Activated CD4-positive, alpha-beta memory T cell treated with anti-CD3 and anti-CD28 coated beads for 36 hours (primary cell): Measurements from ENCODE around the gene UQCRC1. TPM values are rescaled to one million over a fixed set of nuclear protein-coding genes. Genes with fewer than 3 reads are reported as not detected.

Source experiments
- CTCF ChIA-PET: fragments of 350-600 bp; sonication (Branson Sonifier 250); formaldehyde crosslinking; loops from one replicate; lab custom pipeline; 2021; ENCODE audit warnings: antibody characterized with exemption, inconsistent platforms; lab: Charles Lee
- POLR2A ChIA-PET: fragments of 350-600 bp; sonication (Branson Sonifier 250); formaldehyde crosslinking; loops from one replicate; lab custom pipeline; 2021; ENCODE audit warnings: antibody characterized with exemption; lab: Charles Lee
- DNase-seq: peaks from one replicate; pipeline ENCODE4 v3.0.0-alpha.2; 2020
- H3K27ac Mint-ChIP-seq: one replicate; pipeline ENCODE4 v1.8.0; 2021; ENCODE audit warnings: mixed read lengths
- H3K27me3 Mint-ChIP-seq: one replicate; pipeline ENCODE4 v1.8.0; 2021; ENCODE audit warnings: mixed read lengths
- H3K36me3 Mint-ChIP-seq: one replicate; pipeline ENCODE4 v1.8.0; 2021; ENCODE audit warnings: mixed read lengths
- H3K4me1 Mint-ChIP-seq: one replicate; pipeline ENCODE4 v1.8.0; 2021; ENCODE audit warnings: low read depth, mixed read lengths
- H3K4me3 Mint-ChIP-seq: one replicate; pipeline ENCODE4 v1.8.0; 2021; ENCODE audit warnings: mild to moderate bottlenecking, mixed read lengths
- H3K9me3 Mint-ChIP-seq: one replicate; pipeline ENCODE4 v1.8.0; 2021; ENCODE audit warnings: mixed read lengths
- intact Hi-C: fragments of 100-400 bp; cut with micrococcal nuclease; formaldehyde crosslinking; loops from one replicate; pipeline ENCODE4 v1.15.1; 2023
- total RNA-seq, 2 experiments: library from RNA; stranded (reverse); gene quantifications; one replicate each; pipeline ENCODE4 v1.2.3, GENCODE V29; 2021

Gene UQCRC1
- total RNA-seq, result 100 to 1,000 TPM; 251 to 259 TPM

DNA sequence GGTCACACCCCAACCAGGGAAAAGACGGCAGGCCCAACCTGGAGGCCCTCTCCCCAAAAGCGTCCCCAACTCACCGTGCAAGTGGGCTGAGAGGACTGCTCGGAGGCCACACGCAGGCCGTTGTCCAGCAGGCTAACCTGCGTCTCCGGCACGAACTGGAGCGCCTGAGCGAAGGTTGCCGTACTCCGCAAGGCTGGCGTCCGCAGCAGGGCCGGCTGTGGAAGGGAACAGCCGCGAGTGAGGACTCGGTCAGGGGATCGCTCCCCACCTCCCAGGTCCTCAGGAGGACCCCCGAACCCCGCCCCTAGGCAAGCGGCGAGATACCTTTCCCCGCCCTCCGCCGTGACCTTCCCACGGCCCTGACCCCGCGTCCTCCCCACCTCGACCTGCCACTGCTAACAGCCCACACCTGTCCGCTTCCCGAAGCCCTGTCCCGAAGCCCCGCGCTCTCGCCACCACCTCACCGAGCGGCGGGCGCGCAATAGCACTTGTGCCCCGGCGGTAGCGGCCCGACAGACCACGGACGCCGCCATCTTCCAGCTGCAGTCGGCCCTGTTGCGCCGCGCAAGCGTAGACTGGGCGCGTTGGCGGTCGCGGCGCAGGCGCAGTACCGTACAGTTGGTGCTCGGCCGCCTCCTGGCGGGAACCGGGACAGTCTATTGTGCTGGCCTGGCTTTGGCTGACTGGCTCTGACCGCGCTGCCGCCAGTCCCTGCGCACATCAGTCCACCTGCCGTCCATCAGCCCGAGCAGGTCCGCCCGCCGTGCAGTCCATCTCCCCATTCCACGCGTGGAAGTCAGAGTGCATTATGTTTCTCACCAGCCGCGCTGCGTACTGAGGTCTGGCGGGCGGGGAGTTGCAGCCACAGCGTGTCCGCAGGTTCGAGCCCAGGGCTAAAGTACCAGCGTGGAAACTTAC, at the start of gene UQCRC1:
UQCRC1 (minus strand) TSS at position 559 of the 918 bp plus-strand sequence; CDS start at position 533, 26 bp downstream.
- H3K27me3 Mint-ChIP-seq, result no peaks in the 10 kb centered on the region
- peaks cover 27% of the 10 kb centered on the region for H3K4me1 Mint-ChIP-seq
- H3K36me3 Mint-ChIP-seq, result peaks cover 28% of the 10 kb centered on the region
- ChIA-PET POLR2A (interaction anchor here (1.0 kb wide), 2 partner anchors 12 to 26 kb away, joined by 3 to 7 read pairs; partner anchors contain the start of gene SLC26A6), CTCF (interaction anchor here (0.6 to 5.0 kb wide), 10 partner anchors 15 to 210 kb away, joined by 3 to 38 read pairs (median 5); partner anchors contain the start of genes CELSR3 and SLC26A6)
- intact Hi-C loops, result loop anchor here (1.0 kb wide), 3 partner anchors 26 to 52 kb away; partner anchors contain the start of gene SLC26A6
- H3K9me3 Mint-ChIP-seq, result no peaks in the 10 kb centered on the region
- peak within 1 kb of the TSS; percentile 99 for H3K4me3 Mint-ChIP-seq
- DNase-seq, result peak; percentile 95
- peak within 1 kb of the TSS; percentile 90 for H3K27ac Mint-ChIP-seq

DNA sequence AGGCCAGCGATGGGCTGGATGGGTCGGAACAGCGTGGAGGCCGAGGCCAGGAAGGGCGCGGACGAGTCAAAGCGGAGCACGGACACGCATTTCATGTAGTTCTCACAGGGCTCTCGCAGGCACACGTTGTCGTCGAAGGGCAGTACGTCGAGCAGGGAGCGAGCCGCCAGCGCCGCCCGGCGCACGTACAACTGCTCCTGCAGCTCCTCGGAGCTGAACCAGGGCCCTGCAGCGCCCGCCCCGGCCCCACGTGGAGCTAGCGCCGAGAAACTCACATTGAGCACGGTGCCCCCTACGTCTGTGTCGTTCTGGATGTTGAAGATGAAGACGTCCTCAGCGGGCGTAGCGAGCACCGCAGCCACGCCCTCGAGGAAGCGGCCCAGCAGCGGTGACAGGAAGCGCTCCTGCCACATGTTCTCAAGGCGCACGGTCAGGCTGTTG, 47.4 kb upstream of the UQCRC1 start:
- Mint-ChIP-seq H3K4me1 (peaks cover 8% of the 10 kb centered on the region), H3K9me3 (no peaks in the 10 kb centered on the region), H3K36me3 (no peaks in the 10 kb centered on the region), H3K27me3 (peaks cover 5% of the 10 kb centered on the region), H3K4me3 (peak overlapping the region; percentile 69), H3K27ac (peak overlapping the region; percentile 75)
- ChIA-PET CTCF (interaction anchor here (0.7 to 4.9 kb wide), 6 partner anchors 17 to 357 kb away, joined by 3 to 32 read pairs (median 4); partner anchors contain the start of gene SLC26A6), POLR2A (interaction anchor here (1.1 to 1.7 kb wide), 2 partner anchors 22 to 60 kb away, joined by 5 to 6 read pairs; partner anchors contain the start of genes IP6K2 and SLC26A6)
- intact Hi-C loops, result loop anchor here (1.0 to 10.0 kb wide), 6 partner anchors 22 to 392 kb away; partner anchors contain the start of genes CCDC51, PFKFB4, SLC26A6 and TMA7
- peak; percentile 41 for DNase-seq

DNA sequence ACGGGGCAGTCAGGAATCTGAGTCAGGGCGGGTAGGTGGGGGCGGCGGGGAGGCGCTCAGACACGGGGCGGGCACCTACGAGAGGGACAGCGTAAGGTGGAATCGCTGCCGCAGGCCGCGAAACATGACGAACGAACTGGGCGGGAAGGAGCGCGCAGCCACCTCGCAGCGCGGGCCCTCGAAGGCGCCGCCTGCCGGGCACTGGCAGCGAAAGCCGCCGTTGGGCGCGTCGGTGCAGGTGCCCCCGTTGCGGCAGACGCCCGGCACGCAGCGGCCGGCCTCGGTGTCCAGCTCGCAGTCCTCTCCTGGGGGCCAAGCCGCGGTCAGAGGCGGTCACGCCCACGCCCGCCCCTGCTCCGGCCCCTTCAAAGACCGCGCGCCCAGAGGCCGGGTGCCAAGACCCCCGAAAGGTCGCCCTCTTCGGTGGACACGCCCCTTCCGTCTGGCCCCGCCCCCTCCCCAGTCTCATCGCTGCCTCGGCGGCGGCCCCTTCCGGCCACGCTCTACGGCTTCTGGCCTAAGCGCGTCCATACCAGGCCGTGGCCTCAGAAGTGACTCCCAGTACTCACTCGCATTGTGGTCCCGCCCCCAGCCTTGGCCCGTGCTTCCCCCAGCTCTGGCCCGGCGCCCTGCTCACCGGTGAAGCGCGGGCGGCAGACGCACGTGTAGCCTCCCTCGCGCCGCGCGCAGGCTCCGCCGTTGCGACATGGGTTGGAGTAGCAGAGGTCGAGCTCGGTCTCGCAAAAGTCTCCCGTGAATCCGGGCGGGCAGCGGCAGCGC, 46.8 kb upstream of the UQCRC1 start:
- ChIA-PET CTCF (interaction anchor here (0.7 to 4.9 kb wide), 5 partner anchors 18 to 255 kb away, joined by 3 to 32 read pairs (median 5); partner anchors contain the start of gene SLC26A6), POLR2A (interaction anchor here (1.1 to 1.7 kb wide), 2 partner anchors 21 to 61 kb away, joined by 5 to 6 read pairs; partner anchors contain the start of genes IP6K2 and SLC26A6)
- intact Hi-C loops, result loop anchor here (1.0 to 10.0 kb wide), 6 partner anchors 21 to 391 kb away; partner anchors contain the start of genes CCDC51, PFKFB4, SLC26A6 and TMA7
- peak overlapping the region; percentile 84 for H3K27ac Mint-ChIP-seq
- no peaks in the 10 kb centered on the region for H3K9me3 Mint-ChIP-seq
- H3K4me3 Mint-ChIP-seq, result peak overlapping the region; percentile 79
- H3K27me3 Mint-ChIP-seq, result peaks cover 2% of the 10 kb centered on the region
- peaks cover 5% of the 10 kb centered on the region for H3K4me1 Mint-ChIP-seq
- peak; percentile 93 for DNase-seq
- no peaks in the 10 kb centered on the region for H3K36me3 Mint-ChIP-seq

DNA sequence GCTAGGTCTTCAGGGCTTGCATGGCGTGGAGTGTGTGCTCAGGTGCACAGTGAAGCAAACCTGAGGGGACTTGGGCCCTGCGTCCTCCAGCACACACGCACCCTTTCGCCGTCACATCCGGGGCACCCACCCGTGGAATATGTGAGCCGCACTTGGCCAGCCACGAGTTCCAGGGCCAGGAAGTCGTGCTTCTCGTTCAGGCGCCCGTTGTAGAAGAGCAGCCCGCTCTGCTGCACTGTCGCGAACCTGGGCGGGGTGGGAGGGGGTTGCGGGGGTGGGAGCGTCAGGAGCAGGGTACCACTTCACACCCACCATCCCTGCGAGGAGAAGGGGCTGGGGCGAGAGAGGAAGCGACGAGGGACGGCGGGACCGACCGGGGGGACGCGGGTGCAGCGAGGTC, 46.2 kb upstream of the UQCRC1 start:
- Mint-ChIP-seq H3K27ac (peak overlapping the region; percentile 84), H3K4me1 (peaks cover 5% of the 10 kb centered on the region), H3K27me3 (peaks cover 2% of the 10 kb centered on the region), H3K9me3 (no peaks in the 10 kb centered on the region), H3K36me3 (no peaks in the 10 kb centered on the region), H3K4me3 (peak overlapping the region; percentile 79)
- ChIA-PET CTCF (interaction anchor here (1.4 to 4.9 kb wide), 3 partner anchors 20 to 255 kb away, joined by 5 to 32 read pairs (median 6); partner anchors contain the start of gene SLC26A6), POLR2A (interaction anchor here (0.7 to 1.7 kb wide), 2 partner anchors 59 to 61 kb away, joined by 3 to 5 read pairs; partner anchors contain the start of gene IP6K2)
- peak; percentile 81 for DNase-seq
- intact Hi-C loops, result loop anchor here (1.0 to 10.0 kb wide), 6 partner anchors 20 to 391 kb away; partner anchors contain the start of genes CCDC51, PFKFB4, SLC26A6 and TMA7

DNA sequence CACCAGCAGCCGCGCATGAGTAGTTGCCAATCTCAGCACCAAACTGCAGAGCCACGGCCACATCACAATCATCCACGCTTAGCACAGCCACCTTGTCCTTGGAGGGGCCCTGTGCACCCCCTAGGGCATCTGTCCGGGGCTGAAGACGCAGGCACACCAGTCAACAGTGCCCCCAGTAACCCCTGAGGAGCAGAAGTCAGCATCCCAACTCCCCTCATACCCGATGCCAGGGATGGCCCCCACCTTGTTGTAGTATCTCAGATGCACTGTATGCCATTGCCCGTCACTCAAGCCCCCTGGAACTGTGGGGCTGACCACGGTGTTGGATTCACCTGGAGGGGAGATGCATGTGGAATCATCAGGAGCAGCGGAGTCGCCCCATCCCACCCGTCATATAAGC, 45.6 kb upstream of the UQCRC1 start:
- POLR2A ChIA-PET, result interaction anchor here (0.7 kb wide), 1 partner anchor 59 kb away, joined by 3 read pairs; no protein-coding TSS in a partner anchor
- intact Hi-C loops, result loop anchor here (5.0 to 10.0 kb wide), 3 partner anchors 98 to 390 kb away; partner anchors contain the start of genes CCDC51, PFKFB4 and TMA7
- H3K27ac Mint-ChIP-seq, result peak overlapping the region; percentile 84
- H3K36me3 Mint-ChIP-seq, result no peaks in the 10 kb centered on the region
- H3K4me3 Mint-ChIP-seq, result peak overlapping the region; percentile 79
- H3K9me3 Mint-ChIP-seq, result no peaks in the 10 kb centered on the region
- no peak for DNase-seq
- peaks cover 2% of the 10 kb centered on the region for H3K27me3 Mint-ChIP-seq
- CTCF ChIA-PET, result interaction anchor here (1.4 to 4.9 kb wide), 2 partner anchors 20 to 218 kb away, joined by 6 to 32 read pairs; partner anchors contain the start of gene SLC26A6
- H3K4me1 Mint-ChIP-seq, result peaks cover 5% of the 10 kb centered on the region

DNA sequence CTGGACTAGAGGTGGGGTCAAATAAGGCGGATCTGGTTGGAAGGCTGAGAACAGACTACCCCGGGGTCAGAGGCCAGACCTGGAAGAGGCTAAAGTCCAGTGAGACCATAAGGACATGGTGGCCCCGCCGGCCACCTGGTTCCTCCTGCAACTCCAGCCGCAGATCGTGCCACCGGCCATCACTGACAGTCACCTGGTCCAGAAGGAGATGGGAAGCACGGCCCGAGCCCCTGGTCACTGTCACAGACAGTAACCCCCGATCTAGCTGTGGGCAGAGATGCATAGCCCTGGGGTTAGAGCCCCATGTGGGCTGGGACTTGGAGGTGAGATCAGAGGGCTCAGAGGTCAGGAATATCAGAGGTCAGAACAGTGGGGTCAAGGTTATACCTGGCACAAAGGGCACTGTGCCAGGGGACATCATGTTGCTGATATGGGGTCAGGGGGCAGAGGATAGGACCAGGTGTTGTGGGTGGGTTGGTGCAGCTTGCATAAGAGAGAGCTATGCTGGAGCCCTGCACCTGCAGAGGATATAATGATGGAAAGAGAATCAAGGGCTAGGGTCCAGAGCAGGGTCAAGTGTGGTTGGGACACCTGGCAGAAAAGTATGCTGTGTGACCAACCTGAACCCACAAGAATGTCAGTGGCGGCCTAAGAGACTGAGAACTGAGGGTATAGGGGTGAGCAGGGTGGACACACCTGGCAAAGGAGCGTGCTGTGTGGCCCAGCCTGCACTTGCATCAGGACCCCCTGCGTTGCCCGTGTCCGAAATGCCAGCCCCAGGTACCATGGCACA, 43.7 kb upstream of the UQCRC1 start:
- H3K9me3 Mint-ChIP-seq, result no peaks in the 10 kb centered on the region
- DNase-seq, result no peak
- H3K27me3 Mint-ChIP-seq, result no peaks in the 10 kb centered on the region
- H3K36me3 Mint-ChIP-seq, result no peaks in the 10 kb centered on the region
- no peak overlapping the region for H3K4me3 Mint-ChIP-seq
- CTCF ChIA-PET, result interaction anchor here (0.6 to 4.9 kb wide), 2 partner anchors 18 to 34 kb away, joined by 3 to 32 read pairs; partner anchors contain the start of gene SLC26A6
- intact Hi-C loops, result loop anchor here (10.0 kb wide), 1 partner anchor 388 kb away; no protein-coding TSS in a partner anchor
- peaks cover 5% of the 10 kb centered on the region for H3K4me1 Mint-ChIP-seq
- H3K27ac Mint-ChIP-seq, result no peak overlapping the region
- POLR2A ChIA-PET, result interaction anchor here (1.0 kb wide), 1 partner anchor 17 kb away, joined by 3 read pairs; no protein-coding TSS in a partner anchor

DNA sequence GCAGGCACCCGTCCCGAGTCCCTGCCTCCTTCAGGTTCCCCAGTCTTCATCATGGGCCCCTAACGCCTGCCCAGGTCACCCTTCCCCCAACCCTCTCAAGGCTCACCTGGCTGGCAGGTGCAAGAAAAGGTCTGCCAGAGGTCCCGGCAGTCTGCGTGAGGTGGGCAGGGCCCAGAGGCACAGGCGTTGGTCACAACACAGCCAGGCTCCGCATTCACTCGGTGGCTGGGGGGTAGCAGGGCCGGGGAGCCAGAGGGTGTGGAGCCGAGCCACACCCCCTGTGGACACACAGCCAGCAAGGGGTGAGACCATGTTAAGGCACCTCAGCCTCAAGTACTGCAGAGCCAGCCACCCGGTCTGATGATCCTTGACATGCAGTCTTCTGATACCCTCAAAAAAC, 42.3 kb upstream of the UQCRC1 start:
- CTCF ChIA-PET, result no interaction called here
- intact Hi-C loops, result loop anchor here (10.0 kb wide), 1 partner anchor 387 kb away; no protein-coding TSS in a partner anchor
- Mint-ChIP-seq H3K36me3 (no peaks in the 10 kb centered on the region), H3K27ac (no peak overlapping the region), H3K4me1 (peaks cover 3% of the 10 kb centered on the region), H3K9me3 (no peaks in the 10 kb centered on the region), H3K27me3 (no peaks in the 10 kb centered on the region), H3K4me3 (no peak overlapping the region)
- DNase-seq, result no peak
- POLR2A ChIA-PET, result no interaction called here

DNA sequence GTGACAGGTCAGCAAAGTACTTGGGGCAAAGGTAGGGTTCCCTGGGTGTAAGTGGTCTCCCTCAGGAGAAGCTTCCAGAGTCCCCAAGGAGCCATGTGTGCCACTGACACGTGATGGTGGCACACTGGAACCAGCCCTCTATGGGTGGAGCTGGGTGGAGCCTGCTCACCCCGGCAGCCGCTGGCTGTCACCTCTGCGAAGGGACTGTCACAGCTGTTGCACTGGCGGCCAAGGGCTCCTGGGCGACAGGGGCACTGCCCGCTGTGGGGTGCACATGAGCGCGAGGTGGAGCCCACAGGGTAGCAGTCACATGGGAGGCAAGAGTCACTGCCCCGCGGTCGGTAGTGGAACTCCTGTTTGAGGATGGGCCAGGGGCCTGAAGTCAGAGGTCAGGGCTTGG, 41.3 kb upstream of the UQCRC1 start:
- CTCF ChIA-PET, result no interaction called here
- POLR2A ChIA-PET, result no interaction called here
- H3K4me1 Mint-ChIP-seq, result no peaks in the 10 kb centered on the region

DNA sequence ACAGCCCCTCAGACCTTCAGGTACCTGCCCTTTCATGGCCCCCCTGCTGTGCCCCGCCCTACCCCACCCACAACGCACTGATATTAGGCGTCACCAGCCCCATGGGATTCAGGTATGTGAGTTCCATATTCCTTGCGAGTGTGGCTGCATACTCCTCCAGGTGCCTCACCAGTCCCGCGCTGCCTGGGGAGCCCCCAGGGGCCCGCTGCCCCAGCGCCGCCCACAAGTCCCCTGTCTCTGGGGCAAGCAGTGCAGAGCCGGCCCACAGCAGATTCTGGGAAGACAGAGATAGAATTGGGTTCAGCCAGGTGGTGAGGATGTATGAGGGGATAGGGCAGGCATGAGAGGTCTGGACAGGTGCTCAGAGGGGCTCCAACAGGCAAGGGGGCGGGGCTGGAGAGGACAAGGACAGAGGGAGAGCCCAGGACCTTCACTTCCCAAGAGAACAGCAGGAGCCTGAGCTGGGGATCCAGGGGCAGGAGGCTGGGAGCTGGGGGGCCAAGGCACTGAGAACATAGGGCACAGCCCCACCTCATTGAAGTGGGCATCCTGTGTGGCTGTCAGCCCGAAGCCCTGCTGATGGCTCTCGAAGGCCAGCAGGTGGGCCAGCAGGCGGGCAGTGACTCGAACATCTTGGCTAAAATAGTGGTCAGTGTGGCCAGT, 38.9 kb upstream of the UQCRC1 start:
- no peaks in the 10 kb centered on the region for H3K36me3 Mint-ChIP-seq
- no peak overlapping the region for H3K4me3 Mint-ChIP-seq
- H3K27me3 Mint-ChIP-seq, result no peaks in the 10 kb centered on the region
- ChIA-PET POLR2A (no interaction called here), CTCF (no interaction called here)
- DNase-seq, result no peak
- H3K27ac Mint-ChIP-seq, result no peak overlapping the region
- no peaks in the 10 kb centered on the region for H3K9me3 Mint-ChIP-seq
- intact Hi-C loops, result no loop called here
- H3K4me1 Mint-ChIP-seq, result no peaks in the 10 kb centered on the region

More for the DNA sequence above, 41.3 kb upstream of the UQCRC1 start:
- intact Hi-C loops, result loop anchor here (10.0 kb wide), 1 partner anchor 386 kb away; no protein-coding TSS in a partner anchor
- no peak overlapping the region for H3K4me3 Mint-ChIP-seq
- DNase-seq, result no peak
- no peaks in the 10 kb centered on the region for H3K36me3 Mint-ChIP-seq
- H3K27ac Mint-ChIP-seq, result no peak overlapping the region
- H3K9me3 Mint-ChIP-seq, result no peaks in the 10 kb centered on the region
- no peaks in the 10 kb centered on the region for H3K27me3 Mint-ChIP-seq

DNA sequence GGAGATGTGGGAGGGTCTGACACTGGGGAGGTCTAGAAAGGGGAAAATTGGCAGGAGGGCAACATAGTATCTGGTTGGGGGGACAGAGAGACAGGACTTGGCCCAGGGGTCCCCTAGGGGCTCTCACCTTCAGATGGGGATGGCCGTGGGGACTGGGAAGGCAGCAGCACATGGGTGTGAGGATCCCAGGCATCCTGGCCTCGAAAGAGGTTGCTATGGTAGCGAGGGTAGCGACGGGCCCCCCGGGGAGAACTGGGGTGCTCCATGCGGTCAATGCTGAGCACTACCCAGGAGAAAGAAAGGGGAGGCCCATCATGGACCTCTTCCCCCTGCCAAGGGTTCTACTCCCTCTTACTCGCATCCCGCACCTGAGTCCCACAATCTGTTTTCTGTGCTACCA, 38.3 kb upstream of the UQCRC1 start:
- no peak for DNase-seq
- ChIA-PET POLR2A (no interaction called here), CTCF (no interaction called here)
- Mint-ChIP-seq H3K27me3 (no peaks in the 10 kb centered on the region), H3K4me1 (no peaks in the 10 kb centered on the region), H3K36me3 (no peaks in the 10 kb centered on the region), H3K9me3 (no peaks in the 10 kb centered on the region), H3K27ac (no peak overlapping the region), H3K4me3 (no peak overlapping the region)
- intact Hi-C loops, result no loop called here
